ENCODE measurements around the gene TEX52.

- TF ChIP-seq CTCF (IDR thresholded peaks at IDR 0.05) (no peak), EZH2 (IDR thresholded peaks at IDR 0.05) (no peak), EZH2phosphoT487 (IDR thresholded peaks at IDR 0.05) (no peak)
Measured at GRCh38 chr12:2855546-2855945, 1.3 kb downstream of the TEX52 start.
